ENCODE measurements around the gene S100A8. TPM values are rescaled to one million over a fixed set of nuclear protein-coding genes. Genes with fewer than 3 reads are reported as not detected.

Gene S100A8
- total RNA-seq, 1 experiment from 2014 or later = not detected

GRCh38 chr1:153375511-153375910 is 15.4 kb downstream of the S100A8 start, which contains the start of gene S100A12:
TSS of gene S100A12 (minus strand) at chr1:153375621. CDS start at chr1:153374592, 1,029 bp downstream.
- no peaks in the 10 kb centered on the region for H3K9me3 ChIP-seq (ENCODE audit: low read depth, low read length, poor library complexity, severe bottlenecking)
- ChIA-PET CTCF (no interaction called here), POLR2A (ENCODE audit: low non-redundant PET) (no interaction called here)
- intact Hi-C loops (cut with micrococcal nuclease; ENCODE audit: unreplicated experiment) = no loop called here
- no peaks in the 10 kb centered on the region for H3K4me1 ChIP-seq (ENCODE audit: insufficient read depth, low read length, poor library complexity, severe bottlenecking)
- TF ChIP-seq EZH2 (IDR thresholded peaks at IDR 0.05; ENCODE audit: borderline replicate concordance, low read depth, low read length, poor library complexity, severe bottlenecking) (no peak), CTCF (conservative IDR thresholded peaks at IDR 0.05; ENCODE audit: low read depth, low read length) (no peak)
- no peak within 1 kb of the TSS for H3K27ac ChIP-seq (ENCODE audit: low read depth, low read length, poor library complexity, severe bottlenecking)
- H3K27me3 ChIP-seq (replicated peaks; ENCODE audit: insufficient read depth, low read depth, low read length, poor library complexity) = peaks cover 43% of the 10 kb centered on the region
- BruUV-seq (replicated peaks) = no TSS peak
- no peak within 1 kb of the TSS for H3K4me3 ChIP-seq (ENCODE audit: low read depth, low read length, poor library complexity, severe bottlenecking)
- peak; percentile 30 for DNase-seq (ENCODE audit: low spot score)
- H3K36me3 ChIP-seq (ENCODE audit: insufficient read depth, low read length, poor library complexity, severe bottlenecking) = no peaks in the 10 kb centered on the region

GRCh38 chr1:153374071-153374470 is 16.8 kb downstream of the S100A8 start:
- no peak for DNase-seq (ENCODE audit: low spot score)
- ChIA-PET CTCF (no interaction called here), POLR2A (ENCODE audit: low non-redundant PET) (no interaction called here)
- H3K4me3 ChIP-seq (ENCODE audit: low read depth, low read length, poor library complexity, severe bottlenecking) = no peak overlapping the region
- no peak overlapping the region for H3K27ac ChIP-seq (ENCODE audit: low read depth, low read length, poor library complexity, severe bottlenecking)
- intact Hi-C loops (cut with micrococcal nuclease; ENCODE audit: unreplicated experiment) = no loop called here
- H3K36me3 ChIP-seq (ENCODE audit: insufficient read depth, low read length, poor library complexity, severe bottlenecking) = no peaks in the 10 kb centered on the region
- peaks cover 34% of the 10 kb centered on the region for H3K27me3 ChIP-seq (replicated peaks; ENCODE audit: insufficient read depth, low read depth, low read length, poor library complexity)
- H3K9me3 ChIP-seq (ENCODE audit: low read depth, low read length, poor library complexity, severe bottlenecking) = no peaks in the 10 kb centered on the region
- TF ChIP-seq CTCF (conservative IDR thresholded peaks at IDR 0.05; ENCODE audit: low read depth, low read length) (no peak), EZH2 (IDR thresholded peaks at IDR 0.05; ENCODE audit: borderline replicate concordance, low read depth, low read length, poor library complexity, severe bottlenecking) (no peak)
- no TSS peak for BruUV-seq (replicated peaks)
- H3K4me1 ChIP-seq (ENCODE audit: insufficient read depth, low read length, poor library complexity, severe bottlenecking) = no peaks in the 10 kb centered on the region

GRCh38 chr1:153372571-153372970 is 18.3 kb downstream of the S100A8 start:
- TF ChIP-seq EZH2 (IDR thresholded peaks at IDR 0.05; ENCODE audit: borderline replicate concordance, low read depth, low read length, poor library complexity, severe bottlenecking) (no peak), CTCF (conservative IDR thresholded peaks at IDR 0.05; ENCODE audit: low read depth, low read length) (no peak)
- ChIA-PET CTCF (no interaction called here), POLR2A (ENCODE audit: low non-redundant PET) (no interaction called here)
- no peak overlapping the region for H3K4me3 ChIP-seq (ENCODE audit: low read depth, low read length, poor library complexity, severe bottlenecking)
- H3K4me1 ChIP-seq (ENCODE audit: insufficient read depth, low read length, poor library complexity, severe bottlenecking) = no peaks in the 10 kb centered on the region
- no peak overlapping the region for H3K27ac ChIP-seq (ENCODE audit: low read depth, low read length, poor library complexity, severe bottlenecking)
- no TSS peak for BruUV-seq (replicated peaks)
- intact Hi-C loops (cut with micrococcal nuclease; ENCODE audit: unreplicated experiment) = no loop called here
- H3K27me3 ChIP-seq (replicated peaks; ENCODE audit: insufficient read depth, low read depth, low read length, poor library complexity) = peaks cover 20% of the 10 kb centered on the region
- H3K9me3 ChIP-seq (ENCODE audit: low read depth, low read length, poor library complexity, severe bottlenecking) = no peaks in the 10 kb centered on the region
- H3K36me3 ChIP-seq (ENCODE audit: insufficient read depth, low read length, poor library complexity, severe bottlenecking) = no peaks in the 10 kb centered on the region
- DNase-seq (ENCODE audit: low spot score) = no peak
